Measurements from ENCODE around the gene MEI1.

MEI1 gene

DNA sequence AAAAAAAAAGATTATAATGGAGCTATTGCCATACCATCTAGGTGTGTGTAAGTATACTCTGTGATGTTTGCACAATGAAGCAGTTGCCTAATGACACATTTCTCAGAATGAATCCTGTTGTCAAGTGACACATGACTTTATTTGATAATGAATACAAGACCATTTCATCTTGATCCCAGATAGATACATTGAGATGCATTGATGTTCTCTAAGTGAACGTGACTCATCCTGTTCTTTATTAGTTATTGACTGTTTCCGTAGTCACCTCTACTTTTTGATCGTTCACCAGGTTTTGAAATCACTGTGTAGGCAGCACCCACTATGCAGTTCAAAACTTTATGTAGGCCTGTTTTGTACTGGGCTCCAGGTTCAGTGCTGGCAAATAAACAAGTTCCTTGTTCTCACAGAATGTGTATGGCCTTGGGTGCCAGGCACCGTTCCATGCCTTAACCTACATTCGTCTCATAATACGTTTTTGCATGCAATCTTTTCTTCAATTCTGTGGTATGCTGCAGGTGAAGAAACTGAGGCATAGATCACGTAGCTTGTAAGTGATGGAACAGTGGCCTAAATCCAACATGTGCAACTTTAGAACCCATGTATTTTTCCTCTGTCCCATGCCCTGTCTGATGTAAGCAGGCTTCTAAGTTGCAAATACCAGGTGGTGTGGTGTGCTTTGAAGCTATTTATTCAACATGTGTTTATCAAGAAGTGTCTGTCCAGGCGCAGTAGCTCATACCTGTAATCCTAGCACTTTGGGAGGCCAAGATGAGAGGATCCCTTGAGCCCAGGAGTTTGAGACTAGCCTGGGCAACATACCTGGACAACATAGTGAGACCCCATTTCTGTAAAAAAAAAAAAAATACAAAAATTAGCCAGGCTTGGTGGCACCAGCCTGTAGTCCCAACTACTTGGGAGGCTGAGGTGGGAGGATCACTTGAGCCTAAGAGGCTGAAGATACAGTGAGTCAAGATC lies 144.0 kb downstream of the MEI1 start:
- no peak for DNase-seq

DNA sequence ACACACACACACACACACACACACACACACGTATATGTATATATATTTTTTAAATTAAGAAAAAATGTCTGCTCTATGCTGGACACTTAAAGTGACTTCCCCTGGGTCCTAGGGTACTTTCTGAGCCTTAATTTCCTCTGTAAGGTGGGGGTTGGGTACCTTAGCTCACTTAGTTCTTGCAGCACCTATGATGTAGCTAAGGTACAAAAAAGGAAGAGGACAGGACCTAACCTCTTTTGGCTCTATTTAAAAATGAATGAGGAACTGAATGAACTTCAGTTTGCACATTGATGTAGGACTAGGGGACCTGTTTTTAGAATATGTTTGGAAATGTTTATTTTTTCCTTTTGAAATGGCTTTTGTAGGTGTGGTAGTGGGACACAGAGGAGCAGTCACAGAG lies 144.7 kb downstream of the MEI1 start:
- DNase-seq: no peak

DNA sequence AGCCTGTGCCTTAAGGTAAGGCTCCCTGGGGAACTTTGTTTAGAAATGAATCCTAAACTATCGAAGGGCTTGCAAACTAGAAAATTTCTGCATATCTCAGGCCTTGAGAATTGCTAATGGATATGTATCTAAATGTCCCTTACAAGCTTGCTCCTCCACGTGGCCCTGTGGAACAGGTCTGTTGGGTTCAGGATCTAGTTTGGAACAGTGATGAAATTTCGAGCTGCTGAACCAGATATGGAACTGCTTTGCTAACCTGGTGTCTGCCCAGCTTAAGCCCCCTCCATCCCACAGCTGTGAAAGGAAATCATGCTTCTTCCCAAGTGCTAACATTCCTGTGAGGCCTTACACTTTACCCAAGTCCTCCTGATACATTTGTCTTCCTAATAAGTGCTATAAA lies 145.2 kb downstream of the MEI1 start:
- DNase-seq: no peak

DNA sequence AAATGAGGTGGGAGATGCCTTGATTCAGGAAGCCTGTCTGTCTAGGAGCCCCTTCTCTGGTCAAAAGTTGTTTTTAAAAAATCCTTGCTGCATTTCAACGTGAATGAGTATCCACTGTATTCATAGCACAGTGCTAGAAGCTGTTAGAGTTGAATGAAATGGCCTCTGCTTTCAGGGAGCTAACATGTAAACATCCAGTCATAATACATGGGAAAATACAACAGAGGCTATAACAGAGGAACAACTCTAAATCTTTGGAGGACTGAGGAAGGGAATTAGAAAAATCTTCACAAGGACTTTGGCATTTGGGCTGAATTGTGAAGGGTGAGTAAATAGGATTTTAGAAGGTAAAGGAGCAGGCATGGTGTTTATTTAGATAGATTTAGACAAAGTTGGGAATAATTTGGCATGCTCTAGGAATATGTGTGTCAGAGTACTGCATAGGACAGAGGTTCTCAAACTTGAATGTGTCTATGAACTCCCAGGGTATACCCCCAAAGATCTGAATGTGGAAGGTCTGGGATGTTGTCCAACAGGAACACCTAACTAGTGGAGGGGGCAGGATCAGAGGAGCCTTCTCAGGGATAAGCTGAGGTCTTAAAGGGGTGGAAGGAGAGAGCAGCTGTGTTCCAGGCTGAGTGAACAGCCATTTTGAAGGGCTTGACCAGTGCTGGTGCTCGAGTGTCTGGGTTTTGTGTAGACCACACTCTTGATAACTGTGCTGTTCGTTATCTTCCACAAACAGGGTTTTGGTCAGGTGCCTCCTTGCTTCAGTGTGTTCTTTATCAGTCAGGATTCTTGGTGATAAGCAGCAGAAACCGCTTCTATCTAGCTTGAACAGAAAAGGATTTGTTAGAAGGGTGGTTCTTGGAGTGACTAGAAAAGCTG lies 146.3 kb downstream of the MEI1 start:
- no peak for DNase-seq

DNA sequence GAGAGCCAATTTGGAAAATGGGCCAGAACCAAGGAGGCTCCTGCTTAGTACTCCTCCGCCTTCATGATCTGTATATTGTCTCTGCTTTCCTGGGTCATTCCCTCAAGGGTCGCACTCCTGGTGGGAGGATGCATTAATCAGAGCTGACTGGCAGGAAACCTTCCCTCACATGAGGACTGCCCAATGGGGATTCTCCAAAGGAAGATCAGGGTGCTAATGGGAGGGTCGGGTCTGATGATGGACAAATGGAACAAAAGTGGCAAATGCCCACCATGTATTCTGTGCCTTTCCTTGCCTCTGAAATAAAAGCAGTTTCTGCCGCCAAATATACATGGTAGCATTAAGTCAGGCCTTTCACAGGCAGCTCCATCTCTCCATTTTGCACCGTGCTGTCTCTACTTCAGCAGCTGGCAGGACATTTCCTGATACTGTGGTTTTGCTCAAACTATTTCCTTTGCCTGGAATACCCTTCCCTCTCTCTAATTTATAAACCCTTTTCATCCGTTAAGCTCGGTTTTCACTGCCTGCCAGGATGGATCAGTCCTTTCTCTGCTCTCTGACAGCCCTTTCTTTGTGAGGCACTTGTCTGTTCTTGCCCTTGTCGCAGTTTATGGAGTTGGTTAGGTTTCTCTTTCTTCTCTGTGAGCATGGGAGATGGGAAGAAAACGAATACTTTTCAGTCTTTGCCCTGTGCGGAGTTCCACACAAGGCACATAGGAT lies 147.1 kb downstream of the MEI1 start:
- no peak for DNase-seq

DNA sequence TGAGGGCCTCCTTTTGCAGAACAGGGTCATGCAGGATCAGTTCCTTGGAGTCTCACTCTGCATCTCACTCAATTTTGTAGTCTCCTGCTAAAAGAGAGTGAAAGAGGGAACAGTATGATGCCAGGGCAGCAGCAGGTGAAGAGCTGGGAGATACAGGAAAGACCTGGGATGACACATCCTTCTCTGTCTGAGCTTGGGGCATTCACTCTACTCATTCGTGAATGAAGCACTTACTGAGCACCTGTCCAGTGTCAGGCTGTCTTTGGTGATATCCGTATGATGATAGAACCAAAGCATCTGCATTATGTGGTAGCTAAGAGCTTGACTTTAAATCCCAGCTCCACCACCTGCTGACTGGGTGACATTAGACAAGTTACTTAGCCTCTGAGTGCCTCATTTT lies 148.0 kb downstream of the MEI1 start:
- no peak for DNase-seq

DNA sequence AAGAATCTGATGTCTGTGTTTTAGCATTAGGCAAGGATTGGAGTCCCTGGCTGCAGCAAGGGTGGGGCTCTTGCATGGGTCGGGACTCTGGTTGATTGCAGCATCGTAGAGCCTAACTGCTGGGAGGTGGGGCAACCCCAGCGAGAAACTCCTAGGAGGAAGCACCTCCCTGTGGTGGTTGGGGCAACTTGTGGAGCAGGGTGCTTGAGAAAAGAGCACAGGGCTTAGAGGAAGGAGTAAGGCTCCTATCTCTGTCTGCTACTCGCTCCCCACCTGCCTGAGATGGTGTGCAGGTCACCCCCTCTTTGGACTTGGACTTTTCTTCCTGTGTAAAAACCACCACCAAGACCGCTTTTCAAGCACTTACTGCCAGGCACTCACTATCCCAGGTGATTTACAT lies 149.2 kb downstream of the MEI1 start:
- no peak for DNase-seq
